Osteocyte (in vitro differentiated cells): ENCODE data around the gene SCYGR4. TPM values are rescaled to one million over a fixed set of nuclear protein-coding genes. Genes with fewer than 3 reads are reported as not detected.

Experiments
- DNase-seq: peaks from one replicate; pipeline ENCODE4 v3.0.0; 2021; ENCODE audit warnings: mixed read lengths; ENCODE audit not compliant: unreplicated experiment; ENCODE audit errors: extremely low spot score
- H3K27ac Mint-ChIP-seq: one replicate; pipeline ENCODE4 v1.8.0; 2021; ENCODE audit warnings: mild to moderate bottlenecking, mixed read lengths; ENCODE audit not compliant: unreplicated experiment
- H3K27me3 Mint-ChIP-seq: one replicate; pipeline ENCODE4 v1.8.0; 2021; ENCODE audit warnings: mixed read lengths; ENCODE audit not compliant: unreplicated experiment
- H3K36me3 Mint-ChIP-seq: one replicate; pipeline ENCODE4 v1.8.0; 2021; ENCODE audit warnings: mixed read lengths; ENCODE audit not compliant: unreplicated experiment
- H3K4me1 Mint-ChIP-seq: one replicate; pipeline ENCODE4 v1.8.0; 2021; ENCODE audit warnings: mixed read lengths; ENCODE audit not compliant: unreplicated experiment
- H3K4me3 Mint-ChIP-seq: one replicate; pipeline ENCODE4 v1.8.0; 2021; ENCODE audit warnings: mild to moderate bottlenecking, moderate library complexity, mixed read lengths; ENCODE audit not compliant: unreplicated experiment
- H3K9me3 Mint-ChIP-seq: one replicate; pipeline ENCODE4 v1.8.0; 2021; ENCODE audit warnings: mixed read lengths; ENCODE audit not compliant: unreplicated experiment
- total RNA-seq: library from RNA; stranded (reverse); gene quantifications from 2 replicates; pipeline ENCODE4 v1.2.1, GENCODE V29; 2021
- TF ChIP-seq, protein P1 (sequence below): fragments of 200-600 bp; sonication (generic); IDR thresholded peaks from 2 replicates; pipeline ENCODE4 v1.5.0; 2021; ENCODE audit warnings: antibody characterized with exemption, mild to moderate bottlenecking, moderate library complexity

Gene SCYGR4
- total RNA-seq, 1 donor from 2014 or later: not detected

DNA sequence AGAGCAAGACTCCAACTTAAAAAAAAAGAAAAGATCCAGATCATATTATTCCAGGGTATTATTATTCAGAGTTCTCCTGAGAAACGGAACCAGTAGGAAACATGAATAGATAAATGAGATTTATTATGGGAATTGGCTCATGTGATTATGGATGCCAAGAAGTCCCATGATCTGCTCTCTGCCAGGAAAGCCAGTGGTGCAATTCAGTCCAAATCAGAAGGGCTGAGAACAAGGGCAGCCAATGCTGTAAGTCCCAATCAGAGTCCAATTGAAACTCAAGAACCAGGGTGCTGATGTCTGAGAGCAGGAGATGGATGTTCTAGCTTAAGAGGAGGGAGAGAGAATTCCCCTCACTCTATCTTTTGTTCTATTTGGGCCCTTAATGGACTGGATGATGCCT, 10.8 kb upstream of the SCYGR4 start:
- Mint-ChIP-seq H3K4me1 (no peaks in the 10 kb centered on the region), H3K36me3 (no peaks in the 10 kb centered on the region), H3K4me3 (no peak overlapping the region), H3K9me3 (no peaks in the 10 kb centered on the region), H3K27me3 (peaks cover 3% of the 10 kb centered on the region), H3K27ac (no peak overlapping the region)
- TF ChIP-seq, protein P1, sequence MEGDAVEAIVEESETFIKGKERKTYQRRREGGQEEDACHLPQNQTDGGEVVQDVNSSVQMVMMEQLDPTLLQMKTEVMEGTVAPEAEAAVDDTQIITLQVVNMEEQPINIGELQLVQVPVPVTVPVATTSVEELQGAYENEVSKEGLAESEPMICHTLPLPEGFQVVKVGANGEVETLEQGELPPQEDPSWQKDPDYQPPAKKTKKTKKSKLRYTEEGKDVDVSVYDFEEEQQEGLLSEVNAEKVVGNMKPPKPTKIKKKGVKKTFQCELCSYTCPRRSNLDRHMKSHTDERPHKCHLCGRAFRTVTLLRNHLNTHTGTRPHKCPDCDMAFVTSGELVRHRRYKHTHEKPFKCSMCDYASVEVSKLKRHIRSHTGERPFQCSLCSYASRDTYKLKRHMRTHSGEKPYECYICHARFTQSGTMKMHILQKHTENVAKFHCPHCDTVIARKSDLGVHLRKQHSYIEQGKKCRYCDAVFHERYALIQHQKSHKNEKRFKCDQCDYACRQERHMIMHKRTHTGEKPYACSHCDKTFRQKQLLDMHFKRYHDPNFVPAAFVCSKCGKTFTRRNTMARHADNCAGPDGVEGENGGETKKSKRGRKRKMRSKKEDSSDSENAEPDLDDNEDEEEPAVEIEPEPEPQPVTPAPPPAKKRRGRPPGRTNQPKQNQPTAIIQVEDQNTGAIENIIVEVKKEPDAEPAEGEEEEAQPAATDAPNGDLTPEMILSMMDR: no peak
- DNase-seq: no peak

DNA sequence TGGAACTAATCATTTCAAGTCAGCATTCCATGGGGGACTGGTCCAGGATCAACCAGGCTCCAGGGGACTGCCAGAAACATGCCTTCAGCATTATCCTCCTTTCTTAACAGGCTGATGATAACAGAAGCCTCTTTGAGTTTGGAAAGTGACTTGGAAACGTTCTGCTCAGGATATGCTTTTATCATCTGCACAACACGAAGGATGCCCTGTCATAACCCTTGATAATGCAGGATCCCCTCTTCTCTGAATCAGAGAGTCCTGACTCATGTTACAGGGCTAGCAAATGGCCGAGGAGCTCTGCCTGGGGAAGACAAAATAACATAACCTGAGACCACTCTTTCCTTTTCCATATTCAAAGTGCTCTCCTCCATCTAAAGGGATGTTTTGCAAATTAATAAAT, 9.4 kb upstream of the SCYGR4 start:
- Mint-ChIP-seq H3K4me1 (no peaks in the 10 kb centered on the region), H3K27ac (no peak overlapping the region), H3K9me3 (no peaks in the 10 kb centered on the region), H3K27me3 (peaks cover 3% of the 10 kb centered on the region), H3K4me3 (no peak overlapping the region), H3K36me3 (no peaks in the 10 kb centered on the region)
- DNase-seq: no peak
- TF ChIP-seq, protein P1: no peak

DNA sequence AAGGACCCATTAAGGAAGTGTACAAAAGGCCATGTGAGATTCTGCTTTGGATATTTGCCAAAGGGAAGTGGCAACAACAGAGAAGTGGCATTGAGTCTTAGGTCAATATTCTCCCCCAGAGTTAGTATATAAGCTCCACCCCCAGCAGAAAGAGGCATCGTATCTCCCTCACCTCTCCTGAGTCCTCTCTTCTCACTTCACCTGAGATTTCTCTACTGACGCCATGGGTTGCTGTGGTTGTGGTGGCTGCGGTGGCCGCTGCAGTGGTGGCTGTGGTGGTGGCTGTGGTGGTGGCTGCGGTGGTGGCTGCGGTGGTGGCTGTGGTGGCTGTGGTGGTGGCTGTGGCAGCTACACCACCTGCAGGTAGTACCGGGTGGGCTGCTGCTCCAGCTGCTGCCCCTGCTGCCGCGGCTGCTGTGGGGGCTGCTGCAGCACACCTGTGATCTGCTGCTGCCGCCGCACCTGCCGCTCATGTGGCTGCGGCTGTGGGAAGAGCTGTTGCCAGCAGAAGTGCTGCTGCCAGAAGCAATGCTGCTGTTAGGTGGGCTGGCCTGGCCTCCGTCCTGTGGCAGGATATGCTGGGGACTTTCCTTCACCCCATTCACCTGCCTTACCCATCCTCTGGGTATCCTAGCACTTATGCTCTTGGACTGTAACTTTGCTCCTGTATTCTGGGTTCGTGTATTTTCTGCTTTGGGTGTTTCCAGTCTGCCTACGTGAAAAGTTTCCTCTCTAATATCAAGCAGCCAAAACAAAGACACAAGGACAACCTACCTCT, 8.5 kb upstream of the SCYGR4 start:
- Mint-ChIP-seq H3K36me3 (no peaks in the 10 kb centered on the region), H3K27me3 (peaks cover 3% of the 10 kb centered on the region), H3K4me1 (no peaks in the 10 kb centered on the region), H3K9me3 (no peaks in the 10 kb centered on the region), H3K4me3 (no peak overlapping the region), H3K27ac (no peak overlapping the region)
- DNase-seq: no peak
- TF ChIP-seq, protein P1: no peak

DNA sequence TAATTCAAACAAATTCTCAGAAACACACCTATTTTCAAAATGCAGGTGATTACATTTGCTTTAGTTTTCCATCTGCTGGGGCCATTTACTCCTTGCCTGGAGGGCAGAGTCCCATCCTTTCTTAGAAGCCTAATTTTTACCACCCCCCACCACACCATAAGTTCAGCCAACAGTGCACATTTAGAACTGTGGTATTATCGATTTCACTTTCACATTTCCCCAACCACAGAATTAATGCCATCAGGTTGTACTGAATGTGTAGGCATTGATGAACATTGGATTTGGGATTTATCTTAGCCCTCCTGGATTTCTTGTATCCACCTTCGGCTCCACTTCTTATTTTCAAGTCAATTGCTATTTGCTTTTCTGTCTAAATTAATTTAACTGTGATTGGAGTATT, 7.2 kb upstream of the SCYGR4 start:
- H3K9me3 Mint-ChIP-seq: no peaks in the 10 kb centered on the region
- no peak overlapping the region for H3K4me3 Mint-ChIP-seq
- TF ChIP-seq, protein P1: no peak
- H3K27ac Mint-ChIP-seq: no peak overlapping the region
- no peaks in the 10 kb centered on the region for H3K36me3 Mint-ChIP-seq
- DNase-seq: no peak
- H3K4me1 Mint-ChIP-seq: no peaks in the 10 kb centered on the region
- peaks cover 3% of the 10 kb centered on the region for H3K27me3 Mint-ChIP-seq

DNA sequence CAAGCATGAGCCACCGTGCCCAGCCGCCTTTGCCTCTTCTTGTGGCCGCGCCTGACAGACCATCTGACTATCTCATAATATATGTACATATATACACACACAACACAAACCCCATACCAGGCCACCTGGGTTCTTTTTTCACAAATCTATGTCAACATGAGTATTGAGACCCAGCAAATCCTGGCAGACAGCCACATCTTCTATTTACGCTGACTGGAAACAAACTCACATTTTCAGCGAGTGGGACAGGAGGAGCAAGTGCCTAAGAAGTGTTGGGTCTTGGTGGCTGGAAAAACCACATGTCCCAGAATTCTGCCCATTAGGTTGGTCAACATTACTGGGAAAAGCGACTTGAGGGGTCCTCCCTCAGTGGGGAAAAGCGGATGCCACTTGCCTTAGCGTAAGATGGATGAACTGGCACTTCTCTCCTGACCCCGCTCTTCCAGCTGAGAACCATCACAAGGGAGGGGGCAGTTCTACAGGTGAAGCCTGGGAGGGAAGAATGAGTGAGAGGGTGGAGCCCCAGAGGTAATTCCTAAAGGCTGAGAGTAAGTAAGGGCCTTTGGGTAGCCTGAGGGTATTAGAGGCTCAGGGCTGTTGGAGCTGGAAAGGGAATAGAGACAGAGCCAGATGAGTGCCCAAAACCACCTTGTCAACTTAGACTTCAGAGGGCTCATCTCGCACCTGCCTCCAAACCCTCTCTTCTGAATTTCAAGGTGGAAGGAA, 4.6 kb upstream of the SCYGR4 start:
- DNase-seq: no peak
- Mint-ChIP-seq H3K27ac (no peak overlapping the region), H3K36me3 (no peaks in the 10 kb centered on the region), H3K27me3 (peaks cover 5% of the 10 kb centered on the region), H3K4me1 (peaks cover under 1% of the 10 kb centered on the region), H3K9me3 (no peaks in the 10 kb centered on the region), H3K4me3 (no peak overlapping the region)
- TF ChIP-seq, protein P1: no peak
